Measurements from ENCODE around the gene TANC2. TPM values are rescaled to one million over a fixed set of nuclear protein-coding genes. Genes with fewer than 3 reads are reported as not detected.

Gene TANC2
- total RNA-seq, 4 donors from 2014 or later: 9.8 to 26.5 (median 14.3) TPM

Small RNA genes lying within 50 kb of the gene (small RNA-seq; reads per million reads assigned to genes)
- 0 reads per million in 4 donors for gene MIR633

Other genes with a start within 250 kb of the TANC2 start
- gene MARCHF10, start 157.9 kb upstream of the TANC2 start, total RNA-seq: not detected

All from esophagus squamous epithelium (tissue), 4 donors.